ENCODE results near the gene SLC39A2. TPM values are rescaled to one million over a fixed set of nuclear protein-coding genes. Genes with fewer than 3 reads are reported as not detected.
"Not testable (repeated sequence)": the region's sequence is repeated elsewhere in the genome, so short reads cannot be mapped to it uniquely, and the experiment has no call there.

SLC39A2 gene
- total RNA-seq, 2 experiments from 2014 or later = not detected

DNA sequence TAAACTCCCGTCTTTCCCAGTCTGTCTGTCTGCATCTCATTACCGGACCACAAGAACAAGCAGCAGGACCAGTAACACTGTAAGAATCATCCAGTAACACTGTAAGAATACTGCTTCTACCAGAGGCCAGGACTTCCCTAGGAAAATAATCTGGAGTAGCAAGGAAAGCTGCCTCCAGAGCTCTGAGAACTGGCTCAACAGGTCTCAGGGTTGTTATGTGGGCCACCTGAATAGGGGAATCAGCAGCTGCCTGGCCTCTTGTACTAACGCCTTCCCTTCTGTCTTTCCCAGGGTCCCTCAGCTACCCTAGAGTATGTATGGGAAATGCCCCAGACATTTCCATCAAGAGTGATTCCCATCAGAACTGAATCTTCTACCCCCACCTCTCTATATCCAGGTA, 954 bp upstream of the SLC39A2 start:
- Mint-ChIP-seq H3K9me3 (no peaks in the 10 kb centered on the region), H3K4me1 (ENCODE audit: low read depth) (peaks cover 19% of the 10 kb centered on the region), H3K4me3 (no peak overlapping the region), H3K27me3 (ENCODE audit: low read depth) (no peaks in the 10 kb centered on the region), H3K27ac (no peak overlapping the region), H3K36me3 (ENCODE audit: low read depth) (peaks cover 22% of the 10 kb centered on the region)
- intact Hi-C loops (cut with micrococcal nuclease) = no loop called here
- DNase-seq = no peak
- CTCF ChIA-PET = interaction anchor here (1.0 to 10.4 kb wide), 5 partner anchors 17 to 94 kb away, joined by 3 to 95 read pairs (median 8); no protein-coding TSS in a partner anchor

DNA sequence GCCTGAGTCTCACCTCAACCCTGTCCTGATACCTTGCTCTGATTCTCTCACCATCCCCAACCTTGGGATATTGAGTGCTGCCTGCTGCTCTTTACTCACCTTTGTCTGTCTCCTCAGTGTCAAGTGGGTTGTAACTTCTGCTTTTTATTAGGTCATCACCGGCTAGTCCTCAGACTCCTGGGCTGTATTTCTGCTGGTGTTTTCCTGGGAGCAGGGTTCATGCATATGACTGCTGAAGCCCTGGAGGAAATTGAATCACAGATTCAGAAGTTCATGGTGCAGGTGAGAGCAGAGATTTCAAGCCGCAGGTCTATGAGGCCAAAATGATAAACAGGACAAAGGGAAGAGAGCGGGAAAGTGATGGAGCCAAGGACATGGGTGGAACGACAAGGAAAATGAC, 498 bp downstream of the SLC39A2 start:
- CTCF ChIA-PET = interaction anchor here (0.9 to 10.4 kb wide), 2 partner anchors 15 to 105 kb away, joined by 4 to 95 read pairs; no protein-coding TSS in a partner anchor
- Mint-ChIP-seq H3K4me3 (no peak overlapping the region), H3K9me3 (no peaks in the 10 kb centered on the region), H3K27me3 (ENCODE audit: low read depth) (no peaks in the 10 kb centered on the region), H3K36me3 (ENCODE audit: low read depth) (peaks cover 15% of the 10 kb centered on the region), H3K27ac (no peak overlapping the region), H3K4me1 (ENCODE audit: low read depth) (peaks cover 19% of the 10 kb centered on the region)
- intact Hi-C loops (cut with micrococcal nuclease) = no loop called here
- no peak for DNase-seq

DNA sequence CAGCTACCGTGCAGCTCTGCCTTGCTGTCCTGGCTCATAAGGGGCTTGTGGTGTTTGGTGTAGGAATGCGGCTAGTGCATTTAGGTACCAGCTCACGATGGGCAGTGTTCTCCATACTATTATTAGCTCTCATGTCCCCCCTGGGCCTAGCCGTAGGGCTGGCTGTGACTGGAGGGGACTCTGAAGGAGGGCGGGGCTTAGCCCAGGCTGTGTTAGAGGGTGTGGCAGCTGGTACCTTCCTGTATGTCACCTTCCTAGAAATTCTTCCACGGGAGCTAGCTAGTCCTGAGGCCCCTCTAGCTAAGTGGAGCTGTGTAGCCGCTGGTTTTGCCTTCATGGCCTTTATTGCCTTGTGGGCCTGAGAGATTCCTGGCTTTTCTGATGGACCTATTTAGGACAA, 2.1 kb downstream of the SLC39A2 start:
- intact Hi-C loops (cut with micrococcal nuclease) = no loop called here
- no peaks in the 10 kb centered on the region for H3K9me3 Mint-ChIP-seq
- DNase-seq = no peak
- H3K4me3 Mint-ChIP-seq = no peak overlapping the region
- peaks cover 14% of the 10 kb centered on the region for H3K4me1 Mint-ChIP-seq (ENCODE audit: low read depth)
- CTCF ChIA-PET = interaction anchor here (0.9 to 6.2 kb wide), 6 partner anchors 10 to 92 kb away, joined by 3 to 57 read pairs (median 4); no protein-coding TSS in a partner anchor
- H3K27ac Mint-ChIP-seq = no peak overlapping the region
- no peaks in the 10 kb centered on the region for H3K27me3 Mint-ChIP-seq (ENCODE audit: low read depth)
- H3K36me3 Mint-ChIP-seq (ENCODE audit: low read depth) = peaks cover 4% of the 10 kb centered on the region

DNA sequence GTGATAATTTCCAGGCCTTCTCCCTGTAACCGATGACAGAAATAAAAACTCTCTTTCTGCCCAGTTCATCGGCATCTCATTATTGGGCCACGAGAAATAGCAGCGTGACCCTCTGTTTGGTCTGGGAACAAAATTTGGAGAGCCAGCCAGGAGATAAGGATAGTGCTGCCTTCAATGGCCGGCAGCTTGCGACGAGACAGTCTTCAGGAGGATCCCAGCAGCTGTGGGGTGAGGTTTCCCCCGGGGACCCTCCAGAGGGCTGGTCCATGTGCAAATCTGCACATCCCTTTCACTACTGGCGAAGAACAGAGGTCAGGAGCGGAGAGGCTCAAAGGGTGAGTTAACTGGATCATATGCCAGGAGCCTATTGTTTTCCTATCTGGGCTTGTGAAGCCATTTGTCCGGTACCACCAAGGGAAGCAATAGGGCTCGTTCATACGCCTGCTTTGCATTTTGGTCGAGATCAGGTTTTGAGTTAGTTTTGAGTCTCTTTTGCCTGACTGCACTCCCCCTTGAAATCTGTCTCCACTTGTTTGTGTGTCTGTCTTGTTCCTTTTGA, 4.8 kb downstream of the SLC39A2 start:
- Mint-ChIP-seq H3K36me3 (ENCODE audit: low read depth) (no peaks in the 10 kb centered on the region), H3K4me1 (ENCODE audit: low read depth) (no peaks in the 10 kb centered on the region), H3K27me3 (ENCODE audit: low read depth) (no peaks in the 10 kb centered on the region), H3K4me3 (no peak overlapping the region), H3K9me3 (no peaks in the 10 kb centered on the region), H3K27ac (no peak overlapping the region)
- CTCF ChIA-PET = interaction anchor here (0.8 to 6.2 kb wide), 7 partner anchors 11 to 100 kb away, joined by 3 to 57 read pairs (median 5); no protein-coding TSS in a partner anchor
- intact Hi-C loops (cut with micrococcal nuclease) = no loop called here
- DNase-seq = no peak

DNA sequence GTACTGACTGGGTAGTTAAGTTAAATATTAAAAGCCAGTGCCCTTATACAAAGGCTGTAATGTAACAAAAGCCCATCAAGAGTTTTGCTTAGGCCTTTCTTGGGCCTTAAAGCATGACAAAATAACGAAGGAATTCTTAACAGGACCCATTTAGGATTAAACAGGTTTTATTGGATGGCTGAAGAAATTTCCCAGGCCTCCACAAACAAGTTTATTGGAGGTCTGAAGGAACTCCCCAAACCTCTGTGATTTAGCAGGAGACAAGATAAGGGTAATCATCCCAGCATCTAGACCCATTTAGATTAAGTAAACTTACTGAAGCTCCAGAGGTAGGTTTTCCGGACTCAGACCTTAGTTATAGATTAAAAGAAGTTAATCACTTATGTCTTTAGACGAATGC, 10.6 kb downstream of the SLC39A2 start:
- H3K9me3 Mint-ChIP-seq; H3K4me1 Mint-ChIP-seq (ENCODE audit: low read depth); H3K36me3 Mint-ChIP-seq (ENCODE audit: low read depth); H3K4me3 Mint-ChIP-seq; DNase-seq; intact Hi-C loops (cut with micrococcal nuclease); H3K27ac Mint-ChIP-seq; H3K27me3 Mint-ChIP-seq (ENCODE audit: low read depth): not testable (repeated sequence)
- CTCF ChIA-PET = interaction anchor here (7.4 to 11.6 kb wide), 2 partner anchors 85 to 96 kb away, joined by 163 to 260 read pairs; partner anchors contain the start of gene TMEM253

DNA sequence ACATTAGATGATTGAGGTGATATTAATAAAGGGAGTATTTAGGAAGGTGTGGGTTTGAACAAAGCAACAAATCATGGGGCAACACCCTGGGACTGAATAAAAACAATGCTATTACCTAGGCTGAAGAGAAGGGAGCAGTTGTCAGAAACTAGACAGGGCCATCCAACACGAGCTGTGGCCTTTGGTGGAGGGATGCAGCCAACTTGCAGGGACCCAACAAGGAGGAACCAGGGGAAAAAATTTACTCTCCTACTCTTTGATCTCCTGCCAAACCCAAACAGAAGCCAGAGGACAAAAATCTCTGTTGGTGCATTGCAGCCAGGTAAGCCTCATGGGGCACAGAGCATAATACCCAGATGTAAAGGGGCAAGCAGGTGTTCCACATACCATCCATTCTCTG, 12.0 kb downstream of the SLC39A2 start:
- CTCF ChIA-PET = interaction anchor here (0.8 to 11.6 kb wide), 6 partner anchors 10 to 94 kb away, joined by 6 to 260 read pairs (median 121); partner anchors contain the start of genes RNASE13, RNASE7, SLC39A2 and TMEM253
- Mint-ChIP-seq H3K27ac (no peak overlapping the region), H3K4me3 (no peak overlapping the region), H3K27me3 (ENCODE audit: low read depth) (peaks cover 5% of the 10 kb centered on the region), H3K9me3 (no peaks in the 10 kb centered on the region), H3K4me1 (ENCODE audit: low read depth) (no peaks in the 10 kb centered on the region), H3K36me3 (ENCODE audit: low read depth) (no peaks in the 10 kb centered on the region)
- no peak for DNase-seq
- intact Hi-C loops (cut with micrococcal nuclease) = no loop called here

DNA sequence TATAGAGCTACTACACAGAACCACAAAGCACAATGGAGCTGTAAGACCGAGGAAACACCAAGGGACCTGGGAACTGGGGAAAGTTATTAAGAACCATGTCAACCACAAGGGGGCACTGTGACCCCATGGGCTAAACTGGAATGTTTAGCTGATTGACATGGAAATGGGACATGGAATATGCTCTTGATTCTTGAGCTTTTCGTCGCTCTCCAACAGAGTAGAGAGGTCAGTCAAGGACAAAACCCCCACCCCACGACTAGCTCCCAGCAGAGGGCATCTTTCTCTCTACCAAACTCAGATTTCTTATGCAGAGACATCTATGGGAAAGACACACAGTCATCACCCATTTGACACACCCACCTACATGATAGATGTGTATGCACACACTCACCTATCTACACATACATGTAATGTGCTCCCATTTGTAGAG, 15.7 kb downstream of the SLC39A2 start:
- DNase-seq = peak; percentile 91
- Mint-ChIP-seq H3K27me3 (ENCODE audit: low read depth) (peaks cover 5% of the 10 kb centered on the region), H3K4me1 (ENCODE audit: low read depth) (no peaks in the 10 kb centered on the region), H3K4me3 (no peak overlapping the region), H3K36me3 (ENCODE audit: low read depth) (no peaks in the 10 kb centered on the region), H3K27ac (no peak overlapping the region), H3K9me3 (no peaks in the 10 kb centered on the region)
- intact Hi-C loops (cut with micrococcal nuclease) = loop anchor here (1.0 kb wide), 4 partner anchors 26 to 90 kb away; no protein-coding TSS in a partner anchor
- CTCF ChIA-PET = interaction anchor here (0.6 to 11.6 kb wide), 41 partner anchors 9 to 541 kb away, joined by 3 to 260 read pairs (median 7); partner anchors contain the start of genes ARHGEF40, NDRG2, RNASE13 and RNASE7

DNA sequence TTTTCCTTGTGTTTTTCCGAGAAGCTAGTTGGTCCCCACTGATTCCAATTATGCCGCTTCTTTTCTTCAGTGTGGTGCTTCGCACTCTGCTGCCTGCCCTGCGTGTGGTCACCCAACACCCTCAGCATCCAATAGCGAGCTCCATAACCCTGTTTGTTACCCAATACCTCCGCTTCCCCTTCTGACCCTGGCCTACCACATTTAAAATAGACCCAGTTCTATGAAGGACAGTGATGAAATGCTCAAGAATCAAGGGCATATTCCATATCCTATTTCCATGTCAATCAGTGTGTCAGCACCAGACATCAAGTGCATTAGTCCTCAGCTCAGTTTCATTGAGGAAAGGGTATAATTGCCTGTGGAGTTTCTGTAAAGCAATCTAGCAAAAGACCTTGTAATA, 16.2 kb downstream of the SLC39A2 start:
- intact Hi-C loops (cut with micrococcal nuclease) = no loop called here
- CTCF ChIA-PET = interaction anchor here (0.6 to 11.6 kb wide), 35 partner anchors 9 to 541 kb away, joined by 3 to 260 read pairs (median 7); partner anchors contain the start of genes ARHGEF40, NDRG2, RNASE13 and RNASE7
- H3K27ac Mint-ChIP-seq = no peak overlapping the region

DNA sequence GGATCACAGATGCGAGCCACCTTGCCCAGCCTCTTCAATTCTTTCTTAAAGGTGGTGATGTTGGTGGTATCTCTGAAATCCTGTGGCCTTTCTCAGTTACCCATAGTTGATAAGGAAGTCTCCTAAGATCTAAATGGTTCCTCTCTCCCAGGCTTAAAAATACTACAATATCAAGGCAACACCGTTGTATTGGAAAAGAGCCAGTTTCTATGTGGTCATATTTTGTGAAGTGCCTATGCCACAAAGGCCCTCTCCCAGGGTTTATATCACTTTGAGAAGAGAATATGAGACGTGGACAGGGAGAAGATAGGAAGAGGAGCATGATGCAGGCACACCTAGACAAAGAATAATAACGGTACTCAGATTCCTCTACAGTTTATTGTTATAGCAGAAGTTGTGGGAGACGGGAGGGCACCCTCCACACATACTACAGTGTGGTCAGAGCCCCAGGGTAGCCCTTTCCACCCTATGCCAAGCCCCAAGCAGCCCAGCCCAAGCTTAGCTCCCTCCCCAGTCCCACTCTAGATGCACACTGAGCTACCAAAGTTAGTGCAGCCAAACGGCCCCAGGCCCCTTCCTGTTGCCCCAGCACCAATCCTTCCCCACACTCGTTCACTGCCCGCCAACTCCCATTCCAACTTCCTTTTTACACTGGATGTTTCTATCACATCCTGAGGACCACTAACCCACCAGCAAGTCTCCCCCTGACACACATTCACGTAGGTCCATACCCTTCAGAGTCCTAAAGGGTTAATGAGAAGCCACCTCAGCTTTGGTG, 17.5 kb downstream of the SLC39A2 start:
- CTCF ChIA-PET = interaction anchor here (2.5 to 11.6 kb wide), 9 partner anchors 13 to 89 kb away, joined by 9 to 260 read pairs (median 95); partner anchors contain the start of genes RNASE13, RNASE7, SLC39A2 and TMEM253
- H3K27me3 Mint-ChIP-seq (ENCODE audit: low read depth) = peaks cover 5% of the 10 kb centered on the region
- DNase-seq = no peak
- no peaks in the 10 kb centered on the region for H3K4me1 Mint-ChIP-seq (ENCODE audit: low read depth)
- no peaks in the 10 kb centered on the region for H3K36me3 Mint-ChIP-seq (ENCODE audit: low read depth)
- H3K27ac Mint-ChIP-seq = no peak overlapping the region
- intact Hi-C loops (cut with micrococcal nuclease) = no loop called here
- H3K4me3 Mint-ChIP-seq = no peak overlapping the region
- no peaks in the 10 kb centered on the region for H3K9me3 Mint-ChIP-seq

More for the DNA sequence above, 16.2 kb downstream of the SLC39A2 start:
- Mint-ChIP-seq H3K9me3 (no peaks in the 10 kb centered on the region), H3K36me3 (ENCODE audit: low read depth) (no peaks in the 10 kb centered on the region), H3K27me3 (ENCODE audit: low read depth) (peaks cover 5% of the 10 kb centered on the region), H3K4me1 (ENCODE audit: low read depth) (no peaks in the 10 kb centered on the region), H3K4me3 (no peak overlapping the region)
- DNase-seq = no peak

DNA sequence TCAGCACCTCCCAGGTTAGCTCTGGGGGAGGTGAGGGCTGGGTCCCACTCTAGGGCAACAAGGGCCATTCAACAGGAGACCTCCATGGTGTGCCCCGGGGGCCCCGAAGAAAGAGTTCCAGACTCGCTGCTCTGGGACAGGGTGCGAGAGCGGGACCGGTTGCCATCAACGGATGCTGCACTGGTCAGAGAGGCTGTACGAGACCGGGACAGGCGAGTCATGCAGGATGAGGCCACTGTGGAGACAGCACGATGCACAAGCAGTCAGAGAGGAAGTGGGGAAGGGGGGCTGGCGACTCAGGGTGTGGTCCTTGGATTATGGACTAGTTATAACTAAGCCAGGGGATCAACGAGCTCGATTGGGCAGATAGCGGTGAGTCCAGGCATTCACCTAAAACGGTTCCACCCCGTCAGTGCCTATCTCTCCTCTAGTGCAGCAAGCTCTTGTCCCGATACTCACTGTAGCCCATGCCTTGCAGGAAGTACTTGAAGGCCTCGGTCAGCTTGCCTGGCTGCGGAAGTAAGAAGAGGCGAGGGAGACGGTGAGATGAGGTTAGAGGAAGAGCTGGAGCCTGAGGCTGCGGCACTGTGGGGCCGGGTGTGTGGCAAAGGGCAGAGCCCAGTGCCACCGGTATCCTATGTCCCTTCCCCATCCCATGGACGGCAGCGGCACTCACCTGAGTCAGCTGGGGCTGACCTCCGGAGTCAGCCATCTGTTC, 18.6 kb downstream of the SLC39A2 start:
- peaks cover under 1% of the 10 kb centered on the region for H3K4me1 Mint-ChIP-seq (ENCODE audit: low read depth)
- CTCF ChIA-PET = interaction anchor here (0.9 to 11.6 kb wide), 6 partner anchors 22 to 88 kb away, joined by 3 to 260 read pairs (median 52); partner anchors contain the start of genes SLC39A2 and TMEM253
- H3K4me3 Mint-ChIP-seq = no peak overlapping the region

DNA sequence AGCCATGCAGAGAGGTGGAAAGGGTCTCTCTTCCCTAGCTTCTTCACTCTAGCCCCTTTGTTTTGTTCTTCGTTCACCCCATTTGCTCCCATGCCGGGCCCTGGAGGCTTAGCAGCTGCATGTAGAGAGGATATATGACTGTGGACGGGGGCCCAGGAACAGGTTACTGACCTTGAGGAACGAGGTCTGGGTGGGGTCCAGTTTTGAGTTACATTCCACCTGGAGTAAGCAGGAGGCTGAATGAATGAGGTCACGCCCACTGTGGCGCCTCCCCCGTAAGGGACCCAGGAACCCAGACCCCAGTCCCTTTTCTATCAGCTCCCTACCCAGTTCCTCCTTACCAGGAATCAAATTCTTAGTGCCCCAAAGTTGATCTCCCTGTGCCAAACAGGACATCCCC, 19.2 kb downstream of the SLC39A2 start:
- H3K9me3 Mint-ChIP-seq = no peaks in the 10 kb centered on the region
- no peak overlapping the region for H3K4me3 Mint-ChIP-seq
- intact Hi-C loops (cut with micrococcal nuclease) = no loop called here
- H3K27me3 Mint-ChIP-seq (ENCODE audit: low read depth) = no peaks in the 10 kb centered on the region
- H3K36me3 Mint-ChIP-seq (ENCODE audit: low read depth) = no peaks in the 10 kb centered on the region
- peaks cover 3% of the 10 kb centered on the region for H3K4me1 Mint-ChIP-seq (ENCODE audit: low read depth)
- no peak for DNase-seq
- CTCF ChIA-PET = interaction anchor here (0.5 to 11.6 kb wide), 8 partner anchors 22 to 150 kb away, joined by 3 to 260 read pairs (median 7); partner anchors contain the start of genes SLC39A2 and TMEM253
- no peak overlapping the region for H3K27ac Mint-ChIP-seq

More for the DNA sequence above, 18.6 kb downstream of the SLC39A2 start:
- intact Hi-C loops (cut with micrococcal nuclease) = no loop called here
- H3K9me3 Mint-ChIP-seq = no peaks in the 10 kb centered on the region
- no peaks in the 10 kb centered on the region for H3K27me3 Mint-ChIP-seq (ENCODE audit: low read depth)
- H3K36me3 Mint-ChIP-seq (ENCODE audit: low read depth) = no peaks in the 10 kb centered on the region
- H3K27ac Mint-ChIP-seq = no peak overlapping the region
- no peak for DNase-seq
